NCI-H82 treated with DMSO at 0.1 percent for 48 hours (cell line): ENCODE results near the gene FLNC.

Experiments used
- DNase-seq: peaks from one replicate; lab custom pipeline; 2025; ENCODE audit not compliant: unreplicated experiment; lab: John Stamatoyannopoulos, UW

The FLNC gene

GRCh38 chr7:128890306-128891109 is 60.3 kb downstream of the FLNC start:
- DNase-seq: no peak

DNA sequence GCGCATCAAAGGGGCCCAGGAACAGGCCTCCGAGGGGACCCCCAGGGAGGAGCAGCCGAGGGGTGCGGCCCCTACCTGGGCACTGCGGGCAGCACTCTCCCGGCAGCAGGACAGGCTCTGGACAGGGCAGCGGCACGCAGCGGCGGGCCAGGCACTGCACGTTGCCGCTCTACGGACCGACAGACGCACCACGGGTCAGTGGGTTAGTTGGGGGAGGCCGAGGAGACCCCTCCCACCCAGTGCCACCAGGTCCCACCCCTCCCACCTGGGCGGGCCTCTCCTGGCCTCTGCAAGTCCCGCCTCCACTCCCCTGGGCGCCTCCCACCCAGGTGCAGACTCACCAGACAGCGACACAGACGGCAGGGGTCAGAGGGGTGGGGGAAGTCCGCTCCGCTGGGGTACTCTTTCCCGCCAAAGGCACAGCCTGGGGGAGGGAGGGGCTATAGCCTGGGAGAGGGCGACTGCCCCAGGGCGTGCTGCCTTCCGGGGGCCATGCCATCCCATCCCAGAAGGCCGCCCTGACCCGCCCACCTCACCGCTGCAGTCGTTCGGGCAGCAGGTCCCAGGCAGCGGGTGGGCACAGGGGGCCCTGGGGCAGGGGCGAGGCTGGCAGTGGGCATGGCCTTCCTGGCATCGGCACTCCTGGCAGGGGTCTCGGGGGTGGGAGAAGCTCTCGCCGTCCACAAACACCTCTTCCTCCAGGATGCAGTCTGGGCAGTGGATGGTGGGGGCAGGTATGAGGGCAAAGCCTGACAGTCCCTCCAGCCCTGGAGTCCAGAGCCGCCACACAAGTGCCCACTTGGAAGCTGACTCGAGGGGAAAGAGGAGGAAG is 61.1 kb downstream of the FLNC start:
- no peak for DNase-seq

DNA sequence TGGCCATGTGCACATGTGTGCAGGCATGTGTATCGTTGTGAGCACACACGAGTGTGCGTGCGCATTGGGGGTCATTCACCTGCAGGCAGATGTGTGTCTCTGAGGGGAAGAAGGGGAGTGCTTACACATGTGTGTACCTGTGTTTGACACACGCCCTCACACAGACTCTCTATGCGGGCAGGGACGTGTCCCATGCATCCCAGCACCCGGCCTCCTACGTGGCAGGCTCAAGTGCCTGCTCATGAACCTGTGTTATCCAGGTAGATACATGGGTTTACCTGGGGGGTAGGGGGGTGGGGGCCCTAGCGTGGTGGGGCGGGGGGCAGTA is 61.7 kb downstream of the FLNC start:
- DNase-seq: no peak

GRCh38 chr7:128892521-128893250 is 62.5 kb downstream of the FLNC start:
- DNase-seq: no peak

DNA sequence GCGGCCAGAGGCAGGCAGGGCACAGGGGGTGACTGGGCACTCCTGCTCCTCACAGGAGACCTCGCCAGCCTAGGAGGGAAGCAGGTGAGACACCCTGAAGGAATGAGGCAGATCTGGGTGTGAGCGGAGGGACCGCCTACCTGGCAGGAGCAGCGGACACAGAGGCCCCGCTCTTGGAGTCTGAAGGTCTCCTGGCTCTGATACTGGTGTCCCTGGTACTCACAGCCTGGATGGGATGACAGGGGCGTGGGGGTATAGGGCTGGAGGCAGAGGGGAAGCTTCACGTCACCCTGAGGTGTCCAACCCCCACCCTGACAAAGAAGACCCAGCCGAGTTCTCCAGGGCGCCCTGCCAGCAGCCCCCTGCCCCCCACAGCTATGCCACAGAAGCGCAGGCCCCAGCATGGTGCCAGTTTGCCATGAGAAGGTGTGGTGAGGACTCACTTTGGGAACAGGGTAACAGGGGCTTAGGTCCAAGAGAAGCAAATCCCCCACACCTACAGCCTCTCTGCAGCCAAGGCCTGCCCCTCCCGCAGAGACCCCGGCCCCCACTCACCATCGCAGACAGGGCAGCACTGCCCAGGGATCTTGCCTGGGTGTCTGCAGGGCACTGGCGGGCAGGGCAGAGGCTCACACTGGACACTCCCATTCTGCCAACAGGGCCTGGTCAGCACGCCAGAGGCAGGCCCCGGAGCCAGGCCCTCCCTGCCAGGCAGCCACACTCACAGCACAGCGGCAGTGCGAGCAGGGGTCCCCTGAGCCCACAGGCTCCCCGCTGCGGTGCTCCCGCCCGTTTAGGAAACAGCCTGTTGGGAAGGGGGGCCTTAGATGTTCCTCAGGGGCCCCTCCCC is 63.3 kb downstream of the FLNC start:
- no peak for DNase-seq

DNA sequence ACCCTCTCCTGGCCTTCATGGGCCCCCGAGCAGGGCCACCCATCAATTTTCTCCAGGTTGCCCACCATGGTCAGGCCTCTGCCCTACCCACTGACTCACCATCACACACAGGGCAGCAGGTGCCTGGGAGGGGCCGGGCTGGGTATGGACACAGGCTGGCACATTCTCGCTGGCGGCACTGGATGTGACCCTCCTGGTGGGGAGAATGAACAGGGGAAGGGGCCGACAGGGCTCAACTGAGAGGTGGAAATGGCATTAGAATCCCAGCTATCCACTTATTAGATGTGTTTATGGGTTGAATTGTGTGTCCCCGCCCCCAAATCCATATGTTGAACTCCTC is 63.9 kb downstream of the FLNC start:
- no peak for DNase-seq

DNA sequence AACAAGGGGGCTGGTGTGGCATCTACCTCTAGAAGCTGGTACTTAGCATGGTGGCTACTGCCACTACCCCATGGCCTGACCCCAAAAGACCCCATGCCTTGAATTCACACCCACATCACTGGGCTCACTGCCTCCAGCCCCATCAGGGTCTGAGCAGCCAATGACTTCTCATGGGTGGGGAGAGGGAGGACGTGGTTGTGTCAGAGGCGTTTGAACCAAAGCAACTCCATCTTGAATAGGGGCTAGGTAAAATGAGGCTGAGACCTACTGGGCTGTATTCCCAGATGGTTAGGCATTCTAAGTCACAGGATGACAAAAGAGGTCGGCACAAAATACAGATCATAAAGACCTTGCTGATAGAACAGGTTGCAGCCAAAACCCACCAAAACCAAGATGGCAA is 65.1 kb downstream of the FLNC start:
- no peak for DNase-seq

GRCh38 chr7:128899392-128899791 is 69.2 kb downstream of the FLNC start:
- DNase-seq: no peak

- no peak for DNase-seq
These were observed 70.0 kb downstream of the FLNC start for GRCh38 chr7:128900237-128900636.

DNA sequence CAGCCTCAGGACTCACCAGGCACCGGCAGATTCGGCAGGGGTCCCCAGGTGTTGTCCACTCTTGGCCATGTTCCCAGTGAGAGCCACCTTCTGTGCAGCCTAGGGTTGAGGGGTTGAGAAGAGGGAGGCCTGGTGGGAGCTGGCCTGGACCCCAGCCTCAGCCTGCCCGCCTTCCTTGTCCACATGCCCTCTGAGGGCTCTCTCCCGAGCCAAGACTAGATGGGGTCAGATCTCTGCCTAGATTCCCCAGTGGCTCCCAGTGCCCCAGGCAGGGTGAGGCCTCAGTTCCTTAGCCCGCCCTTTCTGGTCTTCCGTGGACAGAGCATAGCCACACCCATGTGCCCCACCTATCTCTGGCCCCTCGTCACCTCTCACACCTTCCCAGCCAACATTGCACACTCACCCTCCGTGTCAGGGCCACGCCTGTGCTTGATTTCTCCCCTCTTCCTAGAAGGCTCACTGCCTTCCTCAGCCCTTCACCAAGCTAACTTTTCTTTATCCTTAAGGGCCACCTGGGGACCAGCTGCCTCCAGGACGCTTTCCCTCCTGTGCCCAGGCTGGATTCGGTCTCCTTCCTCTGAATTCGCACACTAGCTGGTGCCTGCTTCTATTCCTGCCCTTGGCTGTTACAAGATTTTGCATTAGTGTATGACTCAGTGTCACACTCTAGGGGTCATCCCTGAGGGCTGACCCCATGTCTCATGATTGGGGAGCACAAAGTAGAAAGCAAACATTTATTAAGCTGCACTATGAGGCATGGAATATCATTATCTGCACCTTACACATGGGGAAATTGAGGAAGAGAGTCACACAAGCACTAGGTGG is 72.8 kb downstream of the FLNC start:
- DNase-seq: no peak

GRCh38 chr7:128903621-128904361 is 73.6 kb downstream of the FLNC start:
- no peak for DNase-seq

DNA sequence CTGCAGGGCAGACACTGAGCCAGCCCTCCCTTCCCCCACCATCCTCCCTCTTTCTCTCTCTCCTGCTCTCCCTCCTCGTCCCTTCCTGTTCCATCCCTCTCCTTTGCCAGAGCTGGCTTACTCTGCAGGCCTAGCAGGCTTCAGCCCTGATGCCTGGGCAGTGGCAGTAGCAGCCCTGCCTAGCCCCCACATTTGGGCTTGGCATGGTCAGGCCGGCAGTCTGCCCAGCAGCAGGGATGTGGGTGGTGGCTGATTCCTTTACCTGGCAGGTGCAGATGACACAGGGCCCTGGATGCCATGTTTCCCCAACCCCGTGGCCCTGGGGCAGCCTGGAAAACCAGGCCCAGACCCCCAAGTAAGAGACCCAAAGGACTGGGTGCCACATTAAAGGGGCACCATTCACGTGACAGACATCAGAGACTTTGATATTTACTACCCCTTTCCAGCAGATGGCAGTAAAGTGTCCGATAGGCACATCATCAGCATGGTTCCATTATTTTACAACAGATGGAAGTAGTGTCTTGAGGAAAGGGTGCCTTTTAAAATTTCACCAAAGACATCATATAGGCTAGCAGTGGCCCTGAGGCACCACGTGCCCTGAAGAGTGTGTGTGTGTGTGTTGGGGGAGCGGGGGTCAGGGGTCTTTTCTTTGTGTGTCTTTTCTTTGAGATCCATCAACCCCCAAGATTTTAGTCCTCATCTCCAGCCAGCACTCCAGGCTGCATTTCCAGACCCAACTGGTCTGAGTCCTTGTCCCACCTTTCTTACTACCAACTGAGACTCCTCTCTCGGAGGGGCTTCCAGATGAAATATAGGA is 74.4 kb downstream of the FLNC start:
- peak; percentile 14 for DNase-seq

- DNase-seq: no peak
These were observed 76.0 kb downstream of the FLNC start for GRCh38 chr7:128906001-128906765.

- no peak for DNase-seq
These were observed 76.8 kb downstream of the FLNC start for GRCh38 chr7:128906766-128907559.
